Endothelial cell of hepatic sinusoid (primary cell): ENCODE results near the gene RERE.

ENCODE experiments used
- in situ Hi-C: cut with HindIII; loops from 2 replicates; pipeline ENCODE4 v1.10.0; 2017; ENCODE audit warnings: low sequenced_read_pairs

The RERE gene

GRCh38 chr1:8651236-8651890 is 166.1 kb downstream of the RERE start:
- in situ Hi-C loops: no loop called here

GRCh38 chr1:8649875-8650274 is 167.6 kb downstream of the RERE start:
- in situ Hi-C loops: no loop called here

- in situ Hi-C loops: no loop called here
Measured at GRCh38 chr1:8649027-8649426, 168.4 kb downstream of the RERE start.

- in situ Hi-C loops: no loop called here
Measured at GRCh38 chr1:8646996-8647395, 170.4 kb downstream of the RERE start.

GRCh38 chr1:8646189-8646588 is 171.3 kb downstream of the RERE start:
- in situ Hi-C loops: no loop called here

GRCh38 chr1:8643542-8644536 is 173.6 kb downstream of the RERE start:
- in situ Hi-C loops: no loop called here

GRCh38 chr1:8642114-8642513 is 175.3 kb downstream of the RERE start:
- in situ Hi-C loops: no loop called here

GRCh38 chr1:8641377-8641997 is 176.0 kb downstream of the RERE start:
- in situ Hi-C loops: no loop called here

- in situ Hi-C loops: no loop called here
Measured at GRCh38 chr1:8640950-8641349, 176.5 kb downstream of the RERE start.

- in situ Hi-C loops: no loop called here
Measured at GRCh38 chr1:8639148-8639547, 178.3 kb downstream of the RERE start.

- in situ Hi-C loops: no loop called here
Measured at GRCh38 chr1:8633741-8634501, 183.5 kb downstream of the RERE start.

GRCh38 chr1:8632102-8632501 is 185.3 kb downstream of the RERE start:
- in situ Hi-C loops: no loop called here

GRCh38 chr1:8631163-8631562 is 186.3 kb downstream of the RERE start:
- in situ Hi-C loops: no loop called here

GRCh38 chr1:8629241-8630091 is 188.0 kb downstream of the RERE start:
- in situ Hi-C loops: loop anchor here (5.0 kb wide), 1 partner anchor 33 kb away; no protein-coding TSS in a partner anchor

GRCh38 chr1:8628606-8629005 is 188.8 kb downstream of the RERE start:
- in situ Hi-C loops: loop anchor here (5.0 kb wide), 1 partner anchor 34 kb away; no protein-coding TSS in a partner anchor

- in situ Hi-C loops: loop anchor here (5.0 kb wide), 1 partner anchor 35 kb away; no protein-coding TSS in a partner anchor
Measured at GRCh38 chr1:8627728-8628127, 189.7 kb downstream of the RERE start.

GRCh38 chr1:8625981-8626898 is 191.2 kb downstream of the RERE start:
- in situ Hi-C loops: loop anchor here (5.0 kb wide), 1 partner anchor 36 kb away; no protein-coding TSS in a partner anchor

GRCh38 chr1:8625491-8625890 is 191.9 kb downstream of the RERE start:
- in situ Hi-C loops: loop anchor here (5.0 kb wide), 1 partner anchor 37 kb away; no protein-coding TSS in a partner anchor
